A549 (cell line): ENCODE measurements around the gene TSC22D3. TPM values are rescaled to one million over a fixed set of nuclear protein-coding genes. Genes with fewer than 3 reads are reported as not detected.
"Not testable (repeated sequence)": the region's sequence is repeated elsewhere in the genome, so short reads cannot be mapped to it uniquely, and the experiment has no call there.

Experiments
- ATAC-seq, 2 experiments: fragments of 200-7000 bp in 1 of 2; fragments of >200 bp in 1 of 2; cut with Nextera tagmentation in 1 of 2; cut with Tn5 transposase in 1 of 2; 3 replicates each; pipeline versions ENCODE4 v1.8.0 to v1.9.1; 2018 to 2020; ENCODE audit warnings: mild to moderate bottlenecking in 1 of 2, moderate library complexity in 1 of 2
- CTCF ChIA-PET: fragments of 300-600 bp; sonication (Branson Sonifier 250); formaldehyde crosslinking; extraction: SDS; loops from one replicate; lab custom pipeline; 2021; ENCODE audit warnings: antibody characterized with exemption, inconsistent platforms; lab: Yijun Ruan, JAX
- POLR2A ChIA-PET: fragments of 350-600 bp; formaldehyde crosslinking; extraction: SDS; loops from one replicate; lab custom pipeline; 2021; ENCODE audit warnings: antibody characterized with exemption, inconsistent platforms; lab: Yijun Ruan, JAX
- DNase-seq, 2 experiments: peaks; one replicate each; pipeline versions ENCODE4 v3.0.0 to v3.0.0-alpha.2; 2011 to 2016; ENCODE audit warnings: low read depth in 1 of 2, low spot score in 1 of 2
- FAIRE-seq: peaks from 2 replicates; lab custom pipeline; 2011; peaks lifted over from hg19 to GRCh38; lab: Jason Lieb, UNC
- H3K27ac ChIP-seq, 2 experiments: fragments of >200 bp; sonication (Bioruptor Twin); formaldehyde crosslinking; 3 replicates each; pipeline ENCODE4 v1.5.1; 2016 to 2017
- H3K4me1 ChIP-seq: fragments of >200 bp; sonication (Bioruptor Twin); formaldehyde crosslinking; 3 replicates; pipeline ENCODE4 v1.6.1; 2016
- H3K4me2 ChIP-seq: fragments of >200 bp; sonication (Bioruptor Twin); formaldehyde crosslinking; 3 replicates; pipeline ENCODE4 v1.6.1; 2016
- H3K4me3 ChIP-seq: fragments of >200 bp; sonication (Bioruptor Twin); formaldehyde crosslinking; 3 replicates; pipeline ENCODE4 v1.5.1; 2016
- H3K9me3 ChIP-seq: fragments of >200 bp; sonication (Bioruptor Twin); formaldehyde crosslinking; 3 replicates; pipeline ENCODE4 v1.6.1; 2016
- ATOH8 ChIP-seq: fragments of 250-450 bp; sonication (Bioruptor Pico); IDR thresholded peaks from 2 replicates; pipeline ENCODE4 v1.5.0; 2020; ENCODE audit warnings: low read depth, mild to moderate bottlenecking, moderate library complexity
- BHLHE40 ChIP-seq: IDR thresholded peaks from 2 replicates; pipeline ENCODE4 v1.6.1; 2012; ENCODE audit warnings: low read depth, low read length, inconsistent platforms
- EHF ChIP-seq: fragments of 250-450 bp; sonication (Bioruptor Pico); IDR thresholded peaks from 2 replicates; pipeline ENCODE4 v1.5.0; 2020; ENCODE audit warnings: mild to moderate bottlenecking
- ELK1 ChIP-seq: fragments of 150-350 bp; IDR thresholded peaks from 2 replicates; pipeline ENCODE4 v1.6.1; 2014; ENCODE audit warnings: low read depth, mild to moderate bottlenecking, low read length
- FOSL2 ChIP-seq, 2 experiments: fragments of 450-650 bp in 1 of 2; fragments of >200 bp in 1 of 2; sonication (Bioruptor Twin) in 1 of 2; formaldehyde crosslinking; IDR thresholded peaks; 2 replicates each; pipeline versions ENCODE4 v1.5.0 to v1.6.1; 2016 to 2020; ENCODE audit warnings: mild to moderate bottlenecking in 1 of 2, moderate library complexity in 1 of 2
- FOXS1 ChIP-seq: fragments of 250-450 bp; sonication (Bioruptor Pico); IDR thresholded peaks from 2 replicates; pipeline ENCODE4 v1.5.0; 2020; ENCODE audit warnings: mild to moderate bottlenecking, moderate library complexity
- HDAC2 ChIP-seq: fragments of 200-600 bp; sonication (generic); IDR thresholded peaks from 2 replicates; pipeline ENCODE4 v1.6.1; 2016
- HOXB13 ChIP-seq: fragments of 250-450 bp; sonication (Bioruptor Pico); IDR thresholded peaks from 2 replicates; pipeline ENCODE4 v1.5.0; 2020; ENCODE audit warnings: low read depth, mild to moderate bottlenecking, moderate library complexity
- MAFK ChIP-seq: fragments of 450-650 bp; IDR thresholded peaks from 2 replicates; pipeline ENCODE4 v1.6.1; 2014; ENCODE audit not compliant: partially characterized antibody
- MYC ChIP-seq: IDR thresholded peaks from 2 replicates; pipeline ENCODE4 v1.6.1; 2012; ENCODE audit warnings: mild to moderate bottlenecking, inconsistent platforms, low read length, improper control_type of control experiment, borderline replicate concordance
- NPAS2 ChIP-seq: fragments of 250-450 bp; sonication (Bioruptor Pico); IDR thresholded peaks from 2 replicates; pipeline ENCODE4 v1.8.0; 2022; ENCODE audit warnings: mild to moderate bottlenecking, moderate library complexity, borderline replicate concordance
- PHF8 ChIP-seq: fragments of 200-600 bp; sonication (generic); IDR thresholded peaks from 2 replicates; pipeline ENCODE4 v1.6.1; 2016; ENCODE audit warnings: low read depth, mild to moderate bottlenecking, antibody characterized with exemption, moderate library complexity, borderline replicate concordance
- RAD21 ChIP-seq, 2 experiments: fragments of >200 bp in 1 of 2; sonication (Bioruptor Twin) in 1 of 2; formaldehyde crosslinking in 1 of 2; IDR thresholded peaks in 1 of 2; conservative IDR thresholded peaks in 1 of 2; 2 replicates in 1 of 2; 3 replicates in 1 of 2; pipeline ENCODE4 v1.6.1; 2012 to 2018; ENCODE audit warnings: inconsistent platforms in 1 of 2
- RARB ChIP-seq: fragments of 250-450 bp; sonication (Bioruptor Pico); IDR thresholded peaks from 2 replicates; pipeline ENCODE4 v1.8.0; 2021; ENCODE audit warnings: mild to moderate bottlenecking, moderate library complexity
- REST ChIP-seq: fragments of 200-600 bp; sonication (generic); IDR thresholded peaks from 2 replicates; pipeline ENCODE4 v1.6.1; 2016; ENCODE audit warnings: antibody characterized with exemption, mild to moderate bottlenecking, moderate library complexity
- SREBF2 ChIP-seq: fragments of 450-650 bp; IDR thresholded peaks from 2 replicates; pipeline ENCODE4 v1.6.1; 2014; ENCODE audit warnings: mild to moderate bottlenecking, moderate library complexity
- TFCP2L1 ChIP-seq: fragments of 250-450 bp; sonication (Bioruptor Pico); IDR thresholded peaks from 2 replicates; pipeline ENCODE4 v1.5.0; 2021; ENCODE audit warnings: mild to moderate bottlenecking
- ZC3H11A ChIP-seq: fragments of 450-650 bp; IDR thresholded peaks from 2 replicates; pipeline ENCODE4 v1.6.1; 2014; ENCODE audit warnings: antibody characterized with exemption, mild to moderate bottlenecking
- ZFP36 ChIP-seq: fragments of 450-650 bp; IDR thresholded peaks from 2 replicates; pipeline ENCODE4 v1.6.1; 2014; ENCODE audit warnings: borderline replicate concordance; ENCODE audit not compliant: partially characterized antibody
- WGBS: methylation state at CpG from one replicate; pipeline ENCODE4 v1.1.6; 2017; ENCODE audit errors: missing lambda C conversion rate; 5-methylcytosine and 5-hydroxymethylcytosine counted together
- polyA plus RNA-seq, 4 experiments: library from polyadenylated mRNA; depleted of rRNA in 3 of 4; stranded (reverse); fragments of >200 nt; fragmentation: RNase III in 1 of 4; extraction: RNeasy Plus Mini Kit Qiagen cat#74134 plus additional on column Dnase treatment in 1 of 4; gene quantifications; 2 replicates in 3 of 4; 3 replicates in 1 of 4; pipeline ENCODE4 v1.2.3, GENCODE V29; 2011 to 2017

The TSC22D3 gene
- polyA plus RNA-seq, 2 of the 4 experiments (the other 2 are of a cell fraction): 12.2 to 65.4 TPM

GRCh38 chrX:107823456-107823855, 47.9 kb upstream of the TSC22D3 start:
- TF ChIP-seq HDAC2: no peak
- ATAC-seq (no peak), FAIRE-seq (no peak), DNase-seq (no peak)
- 32% methylated on average over 1 of the region's 1 CpG for WGBS
- no peak overlapping the region for H3K4me2 ChIP-seq
- no peak overlapping the region for H3K27ac ChIP-seq
- H3K9me3 ChIP-seq: peaks cover 9% of the 10 kb centered on the region; the same call in 2 of the 3 replicates
- H3K4me1 ChIP-seq: peaks cover 13% of the 10 kb centered on the region
- H3K4me3 ChIP-seq: no peak overlapping the region
- CTCF ChIA-PET: no interaction called here
- POLR2A ChIA-PET: no interaction called here

- 84% methylated on average over 2 of the region's 2 CpGs for WGBS
- ChIA-PET CTCF (no interaction called here), POLR2A (no interaction called here)
- Histone ChIP-seq H3K9me3 (peaks cover 13% of the 10 kb centered on the region; the same call in 2 of the 3 replicates), H3K4me2 (no peak overlapping the region), H3K27ac (no peak overlapping the region), H3K4me3 (no peak overlapping the region), H3K4me1 (peaks cover 13% of the 10 kb centered on the region)
- FAIRE-seq (no peak), DNase-seq (no peak), ATAC-seq (no peak)
- no peak for TF ChIP-seq MYC
- no peak for TF ChIP-seq ELK1
- no peak for TF ChIP-seq MAFK
- no peak for TF ChIP-seq FOSL2 (IDR thresholded peaks at IDR 0.05)
- TF ChIP-seq FOSL2 (CRISPR knock-in tag; IDR thresholded peaks at IDR 0.05): no peak
- TF ChIP-seq RARB: no peak
- TF ChIP-seq NPAS2 (CRISPR knock-in tag): no peak
- no peak for TF ChIP-seq HOXB13 (CRISPR knock-in tag)
- TF ChIP-seq HDAC2: no peak
Measured at GRCh38 chrX:107823042-107823441, 47.5 kb upstream of the TSC22D3 start.

- DNase-seq: no peak
- Histone ChIP-seq H3K9me3 (peaks cover 13% of the 10 kb centered on the region; the same call in 2 of the 3 replicates), H3K4me3 (no peak overlapping the region), H3K27ac (no peak overlapping the region), H3K4me2 (no peak overlapping the region), H3K4me1 (no peaks in the 10 kb centered on the region)
- ATAC-seq: no peak
- ChIA-PET POLR2A (no interaction called here), CTCF (no interaction called here)
- TF ChIP-seq BHLHE40: no peak
- TF ChIP-seq ZFP36: peak; percentile 96
- no peak for FAIRE-seq
Measured at GRCh38 chrX:107818900-107819521, 43.4 kb upstream of the TSC22D3 start.

GRCh38 chrX:107810053-107810452, 34.5 kb upstream of the TSC22D3 start:
- ATAC-seq, H3K4me3 ChIP-seq, FAIRE-seq, CTCF ChIA-PET, H3K27ac ChIP-seq, POLR2A ChIA-PET, H3K9me3 ChIP-seq, H3K4me1 ChIP-seq, DNase-seq, H3K4me2 ChIP-seq: not testable (repeated sequence)
- 42% methylated on average over 10 of the region's 10 CpGs for WGBS
- TF ChIP-seq ZC3H11A: peak; percentile 50

GRCh38 chrX:107805179-107805578, 29.6 kb upstream of the TSC22D3 start:
- FAIRE-seq (no peak), DNase-seq (no peak)
- TF ChIP-seq EHF (CRISPR knock-in tag) (no peak), PHF8 (no peak), RARB (no peak), ATOH8 (no peak), FOXS1 (CRISPR knock-in tag) (no peak), SREBF2 (no peak), RAD21 (conservative IDR thresholded peaks at IDR 0.05 in 1 of 2, IDR thresholded peaks at IDR 0.05 in 1 of 2) (no peak), REST (no peak), TFCP2L1 (CRISPR knock-in tag) (no peak)

More at GRCh38 chrX:107805179-107805578, 29.6 kb upstream of the TSC22D3 start:
- CTCF ChIA-PET: no interaction called here
- no peak overlapping the region for H3K4me2 ChIP-seq
- no peak overlapping the region for H3K4me3 ChIP-seq
- no peaks in the 10 kb centered on the region for H3K4me1 ChIP-seq
- no peak overlapping the region for H3K27ac ChIP-seq
- WGBS: 97% methylated on average over 3 of the region's 3 CpGs
- ATAC-seq: no peak
- H3K9me3 ChIP-seq: peaks cover 18% of the 10 kb centered on the region
- POLR2A ChIA-PET: no interaction called here
